Liver (tissue), 9 donors: ENCODE results near the gene ERC2. TPM values are rescaled to one million over a fixed set of nuclear protein-coding genes. Genes with fewer than 3 reads are reported as not detected.

Experiments used
- DNase-seq: peaks from one replicate; pipeline ENCODE4 v3.0.0-alpha.2; 2017; ENCODE audit warnings: low spot score
- H3K27ac ChIP-seq, 2 donors: one replicate each; pipeline ENCODE4 v1.7.0; 2013; ENCODE audit warnings: inconsistent platforms in 2 of 2, low read length in 2 of 2, control low read depth in 1 of 2, low read depth in 1 of 2, mild to moderate bottlenecking in 1 of 2
- H3K27me3 ChIP-seq, 4 donors: one replicate each; pipeline versions ENCODE4 v1.6.1 to v1.7.0; 2013; ENCODE audit warnings: low read length in 3 of 4, inconsistent platforms in 1 of 4, mild to moderate bottlenecking in 1 of 4, moderate library complexity in 1 of 4; ENCODE audit not compliant: control insufficient read depth in 4 of 4, insufficient read depth in 4 of 4
- H3K36me3 ChIP-seq, 4 donors: one replicate each; pipeline versions ENCODE4 v1.6.1 to v1.7.0; 2013; ENCODE audit warnings: low read length in 3 of 4, mild to moderate bottlenecking in 3 of 4, low read depth in 1 of 4, moderate library complexity in 1 of 4; ENCODE audit not compliant: control insufficient read depth in 4 of 4, insufficient read depth in 3 of 4
- H3K4me1 ChIP-seq, 4 donors: one replicate each; pipeline versions ENCODE4 v1.6.1 to v1.7.0; 2013; ENCODE audit warnings: low read length in 3 of 4, mild to moderate bottlenecking in 3 of 4, moderate library complexity in 1 of 4; ENCODE audit not compliant: control insufficient read depth in 4 of 4, insufficient read depth in 4 of 4
- H3K4me3 ChIP-seq, 3 donors: one replicate each; pipeline versions ENCODE4 v1.6.1 to v1.7.0; 2013; ENCODE audit warnings: low read length in 3 of 3, control low read depth in 1 of 3, low read depth in 1 of 3, mild to moderate bottlenecking in 1 of 3
- H3K9ac ChIP-seq, 2 donors: one replicate each; pipeline ENCODE4 v1.7.0; 2013; ENCODE audit warnings: low read length in 2 of 2, mild to moderate bottlenecking in 2 of 2, moderate library complexity in 2 of 2, control low read depth in 1 of 2, low read depth in 1 of 2
- H3K9me3 ChIP-seq, 4 donors: one replicate each; pipeline versions ENCODE4 v1.6.1 to v1.7.0; 2013; ENCODE audit warnings: low read length in 3 of 4; ENCODE audit not compliant: control insufficient read depth in 4 of 4
- ATF3 ChIP-seq: IDR thresholded peaks from 2 replicates; pipeline ENCODE4 v1.6.1; 2016; ENCODE audit warnings: antibody characterized with exemption
- EGR1 ChIP-seq, 2 donors: IDR thresholded peaks; 2 replicates each; pipeline ENCODE4 v1.6.1; 2016 to 2018; ENCODE audit warnings: antibody characterized with exemption in 2 of 2, low read depth in 2 of 2
- FOXA1 ChIP-seq: IDR thresholded peaks from 2 replicates; pipeline ENCODE4 v1.6.1; 2016; ENCODE audit warnings: antibody characterized with exemption
- FOXA2 ChIP-seq: IDR thresholded peaks from 2 replicates; pipeline ENCODE4 v1.6.1; 2016; ENCODE audit warnings: antibody characterized with exemption
- HNF4A ChIP-seq, 2 donors: conservative IDR thresholded peaks; 2 replicates each; pipeline ENCODE4 v1.6.1; 2016; ENCODE audit warnings: antibody characterized with exemption in 2 of 2, mild to moderate bottlenecking in 2 of 2
- JUND ChIP-seq, 2 donors: IDR thresholded peaks; 2 replicates each; pipeline ENCODE4 v1.6.1; 2016; ENCODE audit warnings: antibody characterized with exemption in 2 of 2
- MAX ChIP-seq: IDR thresholded peaks from 2 replicates; pipeline ENCODE4 v1.6.1; 2016; ENCODE audit warnings: antibody characterized with exemption
- NR2F2 ChIP-seq: IDR thresholded peaks from 2 replicates; pipeline ENCODE4 v1.6.1; 2016; ENCODE audit warnings: antibody characterized with exemption
- RAD21 ChIP-seq, 2 donors: IDR thresholded peaks; 2 replicates each; pipeline ENCODE4 v1.6.1; 2016; ENCODE audit warnings: antibody characterized with exemption in 2 of 2, mild to moderate bottlenecking in 2 of 2
- RXRA ChIP-seq, 2 donors: IDR thresholded peaks; 2 replicates each; pipeline ENCODE4 v1.6.1; 2017 to 2018; ENCODE audit warnings: antibody characterized with exemption in 2 of 2, mild to moderate bottlenecking in 1 of 2
- SP1 ChIP-seq: IDR thresholded peaks from 2 replicates; pipeline ENCODE4 v1.6.1; 2018; ENCODE audit warnings: antibody characterized with exemption, mild to moderate bottlenecking
- TAF1 ChIP-seq: conservative IDR thresholded peaks from 2 replicates; pipeline ENCODE4 v1.6.1; 2016; ENCODE audit warnings: antibody characterized with exemption, mild to moderate bottlenecking
- YY1 ChIP-seq: IDR thresholded peaks from 2 replicates; pipeline ENCODE4 v1.6.1; 2016; ENCODE audit warnings: antibody characterized with exemption, mild to moderate bottlenecking
- ZBTB33 ChIP-seq: IDR thresholded peaks from 2 replicates; pipeline ENCODE4 v1.6.1; 2016; ENCODE audit warnings: antibody characterized with exemption
- WGBS: extraction: QIAGEN DNeasy Blood & Tissue Kit; methylation state at CpG from one replicate; pipeline ENCODE4 v1.1.7; 2013; 5-methylcytosine and 5-hydroxymethylcytosine counted together
- polyA plus RNA-seq, 2 donors: library from polyadenylated mRNA; stranded (reverse) in 1 of 2; unstranded in 1 of 2; fragments of 200-250 nt in 1 of 2; fragments of >200 nt in 1 of 2; fragmentation: Nextera tagmentation in 1 of 2; extraction: Ambion mirVana in 1 of 2; gene quantifications; one replicate each; pipeline versions ENCODE4 v1.2.1 to v1.2.3, GENCODE V29; 2013 to 2015
- total RNA-seq, 2 donors: library from RNA; depleted of rRNA; stranded (reverse); fragments of >200 nt; gene quantifications; one replicate each; pipeline ENCODE4 v1.2.3, GENCODE V29; 2014
- TF ChIP-seq, protein P1 (sequence below): fragments of 150-350 bp; IDR thresholded peaks from 2 replicates; pipeline ENCODE4 v1.5.1; 2017; ENCODE audit warnings: improper control_type of control experiment, low read depth, low read length; ENCODE audit not compliant: missing input control
- donor health status: healthy.
- donor health status: healthy.
- donor health status: healthy.
- donor health status: healthy.
- donor health status: healthy.

ERC2 gene
- total and polyA plus RNA-seq, 4 donors, result 0.14 to 0.25 TPM; not detected in 2

DNA sequence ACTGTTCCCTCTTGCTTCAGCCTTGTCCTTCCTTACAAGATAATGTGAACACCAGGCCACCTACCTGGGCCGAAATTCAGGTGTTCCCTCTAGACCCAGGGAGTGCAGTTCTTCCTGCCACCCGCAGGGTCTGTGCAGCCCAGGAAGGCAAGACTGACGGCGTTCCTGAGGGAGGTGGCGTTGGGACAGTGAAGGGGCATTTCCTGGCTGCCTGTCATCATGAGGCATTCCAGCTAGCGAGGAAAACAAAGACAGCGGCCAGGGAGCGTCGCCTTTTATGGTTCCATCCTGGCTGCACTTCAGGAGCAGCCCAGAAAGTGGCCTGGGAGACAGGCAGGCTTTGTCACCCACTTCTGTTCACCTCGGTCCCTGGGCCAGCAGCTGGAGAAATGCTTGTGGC is 896.4 kb downstream of the ERC2 start:
- Histone ChIP-seq H3K27me3 (no peaks in the 10 kb centered on the region), H3K4me3 (no peak overlapping the region), H3K4me1 (peaks cover 0 to 5% (median 2%) of the 10 kb centered on the region in 4 donors), H3K9me3 (no peaks in the 10 kb centered on the region), H3K27ac (no peak overlapping the region), H3K36me3 (no peaks in the 10 kb centered on the region), H3K9ac (no peak overlapping the region)
- WGBS, result 70% methylated on average over 10 of the region's 10 CpGs
- no peak for DNase-seq
- TF ChIP-seq, protein P1, sequence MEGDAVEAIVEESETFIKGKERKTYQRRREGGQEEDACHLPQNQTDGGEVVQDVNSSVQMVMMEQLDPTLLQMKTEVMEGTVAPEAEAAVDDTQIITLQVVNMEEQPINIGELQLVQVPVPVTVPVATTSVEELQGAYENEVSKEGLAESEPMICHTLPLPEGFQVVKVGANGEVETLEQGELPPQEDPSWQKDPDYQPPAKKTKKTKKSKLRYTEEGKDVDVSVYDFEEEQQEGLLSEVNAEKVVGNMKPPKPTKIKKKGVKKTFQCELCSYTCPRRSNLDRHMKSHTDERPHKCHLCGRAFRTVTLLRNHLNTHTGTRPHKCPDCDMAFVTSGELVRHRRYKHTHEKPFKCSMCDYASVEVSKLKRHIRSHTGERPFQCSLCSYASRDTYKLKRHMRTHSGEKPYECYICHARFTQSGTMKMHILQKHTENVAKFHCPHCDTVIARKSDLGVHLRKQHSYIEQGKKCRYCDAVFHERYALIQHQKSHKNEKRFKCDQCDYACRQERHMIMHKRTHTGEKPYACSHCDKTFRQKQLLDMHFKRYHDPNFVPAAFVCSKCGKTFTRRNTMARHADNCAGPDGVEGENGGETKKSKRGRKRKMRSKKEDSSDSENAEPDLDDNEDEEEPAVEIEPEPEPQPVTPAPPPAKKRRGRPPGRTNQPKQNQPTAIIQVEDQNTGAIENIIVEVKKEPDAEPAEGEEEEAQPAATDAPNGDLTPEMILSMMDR, result peak; percentile 5
- TF ChIP-seq JUND (IDR thresholded peaks at IDR 0.05), result no peak

DNA sequence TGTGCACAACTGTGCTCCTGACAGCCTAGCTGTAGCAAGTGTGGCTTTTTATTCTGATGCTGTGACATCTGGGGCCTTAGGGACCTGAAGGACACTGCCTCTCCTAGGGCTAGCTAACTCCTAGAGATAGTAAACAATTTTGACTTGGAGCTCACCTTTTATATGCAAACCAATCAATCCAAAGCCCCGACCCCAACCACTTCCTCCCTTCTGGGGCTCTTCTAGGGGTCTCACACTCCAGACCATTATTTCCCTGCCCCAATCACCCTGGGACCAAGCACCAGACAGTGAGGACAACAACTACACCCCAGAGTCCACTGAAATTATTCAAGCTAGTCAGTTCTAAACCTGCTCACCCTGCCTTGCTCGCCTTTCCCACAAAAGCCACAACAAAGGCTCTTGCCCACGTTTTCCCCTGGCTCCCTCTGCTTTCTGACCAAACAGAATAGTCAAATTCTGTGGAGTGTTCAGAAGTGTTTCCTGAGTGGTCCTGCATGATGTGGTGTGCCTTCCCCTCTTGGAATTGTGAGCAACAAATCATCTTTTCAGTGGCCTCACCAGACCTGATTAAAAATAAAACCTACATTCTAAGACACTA is 897.0 kb downstream of the ERC2 start:
- 69% methylated on average over 3 of the region's 3 CpGs for WGBS

GRCh38 chr3:55570271-55570711 is 898.0 kb downstream of the ERC2 start:
- Histone ChIP-seq H3K4me1 (peaks cover 0 to 5% (median 2%) of the 10 kb centered on the region in 4 donors), H3K27ac (no peak overlapping the region), H3K9ac (no peak overlapping the region), H3K36me3 (no peaks in the 10 kb centered on the region), H3K9me3 (no peaks in the 10 kb centered on the region), H3K4me3 (no peak overlapping the region), H3K27me3 (no peaks in the 10 kb centered on the region)
- no peak for DNase-seq
- WGBS, result 45% methylated on average over 9 of the region's 9 CpGs
- TF ChIP-seq RXRA (IDR thresholded peaks at IDR 0.05), result no peak
- TF ChIP-seq HNF4A (conservative IDR thresholded peaks at IDR 0.05), result no peak
- no peak for TF ChIP-seq ATF3
- TF ChIP-seq FOXA2, result no peak
- TF ChIP-seq MAX, result no peak
- no peak for TF ChIP-seq RAD21 (IDR thresholded peaks at IDR 0.05)
- no peak for TF ChIP-seq ZBTB33
- no peak for TF ChIP-seq FOXA1
- no peak for TF ChIP-seq YY1

More for the DNA sequence above, 897.0 kb downstream of the ERC2 start:
- no peak for DNase-seq
- Histone ChIP-seq H3K9ac (no peak overlapping the region), H3K4me1 (peaks cover 0 to 5% (median 2%) of the 10 kb centered on the region in 4 donors), H3K36me3 (no peaks in the 10 kb centered on the region), H3K9me3 (no peaks in the 10 kb centered on the region), H3K27me3 (no peaks in the 10 kb centered on the region), H3K27ac (no peak overlapping the region), H3K4me3 (no peak overlapping the region)
- TF ChIP-seq RAD21 (IDR thresholded peaks at IDR 0.05) (no peak), FOXA2 (no peak), JUND (IDR thresholded peaks at IDR 0.05) (no peak), TAF1 (no peak), SP1 (no peak), NR2F2 (no peak), ATF3 (no peak), YY1 (no peak), ZBTB33 (no peak), EGR1 (IDR thresholded peaks at IDR 0.05; ENCODE audit: low read depth in 2 of 2) (no peak), FOXA1 (no peak), HNF4A (conservative IDR thresholded peaks at IDR 0.05) (no peak)
